ENCODE data around the gene KLHL6.

KLHL6 gene

DNA sequence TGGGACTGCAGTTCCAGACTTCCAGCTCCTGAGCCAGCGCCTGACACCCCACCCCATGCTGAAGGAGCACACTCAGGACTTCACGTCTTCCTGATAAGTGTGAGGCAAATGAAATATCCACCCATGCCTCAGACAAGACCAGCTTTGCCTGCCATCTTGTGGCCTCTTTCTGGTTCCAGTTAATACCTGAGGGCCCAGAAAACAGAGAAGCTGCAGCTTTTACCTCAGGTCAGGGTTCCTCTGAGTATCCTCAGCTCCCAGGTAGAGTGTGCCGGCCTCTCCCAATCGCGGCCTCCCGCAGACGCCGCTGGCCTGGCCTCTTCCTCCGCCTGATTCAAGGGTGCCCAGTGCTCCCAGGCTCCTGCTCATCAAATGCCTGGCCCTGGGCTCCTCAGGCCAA, 5.1 kb upstream of the KLHL6 start:
- Mint-ChIP-seq H3K4me1 (peaks cover 18% of the 10 kb centered on the region), H3K36me3 (ENCODE audit: low read depth) (no peaks in the 10 kb centered on the region), H3K9me3 (no peaks in the 10 kb centered on the region), H3K27me3 (ENCODE audit: low read depth, poor library complexity) (peaks cover 10% of the 10 kb centered on the region), H3K4me3 (no peak overlapping the region), H3K27ac (no peak overlapping the region)
- TF ChIP-seq, protein P1, sequence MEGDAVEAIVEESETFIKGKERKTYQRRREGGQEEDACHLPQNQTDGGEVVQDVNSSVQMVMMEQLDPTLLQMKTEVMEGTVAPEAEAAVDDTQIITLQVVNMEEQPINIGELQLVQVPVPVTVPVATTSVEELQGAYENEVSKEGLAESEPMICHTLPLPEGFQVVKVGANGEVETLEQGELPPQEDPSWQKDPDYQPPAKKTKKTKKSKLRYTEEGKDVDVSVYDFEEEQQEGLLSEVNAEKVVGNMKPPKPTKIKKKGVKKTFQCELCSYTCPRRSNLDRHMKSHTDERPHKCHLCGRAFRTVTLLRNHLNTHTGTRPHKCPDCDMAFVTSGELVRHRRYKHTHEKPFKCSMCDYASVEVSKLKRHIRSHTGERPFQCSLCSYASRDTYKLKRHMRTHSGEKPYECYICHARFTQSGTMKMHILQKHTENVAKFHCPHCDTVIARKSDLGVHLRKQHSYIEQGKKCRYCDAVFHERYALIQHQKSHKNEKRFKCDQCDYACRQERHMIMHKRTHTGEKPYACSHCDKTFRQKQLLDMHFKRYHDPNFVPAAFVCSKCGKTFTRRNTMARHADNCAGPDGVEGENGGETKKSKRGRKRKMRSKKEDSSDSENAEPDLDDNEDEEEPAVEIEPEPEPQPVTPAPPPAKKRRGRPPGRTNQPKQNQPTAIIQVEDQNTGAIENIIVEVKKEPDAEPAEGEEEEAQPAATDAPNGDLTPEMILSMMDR (IDR thresholded peaks at IDR 0.05): no peak
- DNase-seq: no peak

DNA sequence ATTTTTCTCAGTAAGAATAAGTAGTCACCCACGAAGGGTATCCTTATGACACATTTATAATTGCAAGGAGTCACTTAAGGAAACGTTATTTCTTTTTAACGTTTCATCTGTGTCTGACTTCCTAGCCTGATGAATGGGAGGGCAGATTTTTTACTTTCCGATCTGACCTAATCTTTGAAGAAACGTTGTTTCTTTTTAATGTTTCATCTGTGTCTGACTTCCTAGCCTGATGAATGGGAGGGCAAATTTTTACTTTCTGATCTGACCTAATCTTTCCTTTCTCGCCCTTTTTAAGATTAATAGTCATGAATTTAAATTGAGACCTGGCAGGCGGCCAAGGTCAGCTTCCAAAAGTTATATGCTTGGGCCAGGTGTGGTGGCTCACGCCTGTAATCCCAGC, 3.0 kb upstream of the KLHL6 start:
- peaks cover 3% of the 10 kb centered on the region for H3K9me3 Mint-ChIP-seq
- H3K27ac Mint-ChIP-seq: no peak overlapping the region
- H3K4me1 Mint-ChIP-seq: peaks cover 25% of the 10 kb centered on the region
- DNase-seq: no peak
- H3K27me3 Mint-ChIP-seq (ENCODE audit: low read depth, poor library complexity): peaks cover 10% of the 10 kb centered on the region
- H3K36me3 Mint-ChIP-seq (ENCODE audit: low read depth): no peaks in the 10 kb centered on the region
- TF ChIP-seq, protein P1 (IDR thresholded peaks at IDR 0.05): no peak
- H3K4me3 Mint-ChIP-seq: no peak overlapping the region

DNA sequence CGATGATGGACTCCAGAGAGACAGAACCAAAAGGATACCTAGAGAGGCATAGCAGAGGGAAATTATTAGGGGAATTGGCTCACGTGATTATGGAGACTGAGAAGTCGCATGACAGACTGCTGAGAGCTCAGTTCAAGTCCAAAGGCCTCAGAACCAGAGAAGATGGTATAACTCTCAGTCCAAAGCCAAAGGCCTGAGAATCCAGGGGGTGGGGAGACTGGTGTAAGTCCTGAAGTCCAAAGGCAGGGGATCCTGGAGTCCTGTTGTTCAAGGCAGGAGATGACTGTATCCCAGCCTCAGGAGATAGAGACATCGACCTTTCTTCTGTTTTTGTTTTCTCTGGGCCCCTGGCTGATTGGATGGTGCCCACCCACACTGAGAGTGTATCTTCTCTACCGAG, 1.2 kb upstream of the KLHL6 start:
- peaks cover 3% of the 10 kb centered on the region for H3K9me3 Mint-ChIP-seq
- H3K27ac Mint-ChIP-seq: no peak overlapping the region
- no peaks in the 10 kb centered on the region for H3K36me3 Mint-ChIP-seq (ENCODE audit: low read depth)
- DNase-seq: no peak
- peaks cover 11% of the 10 kb centered on the region for H3K27me3 Mint-ChIP-seq (ENCODE audit: low read depth, poor library complexity)
- peaks cover 19% of the 10 kb centered on the region for H3K4me1 Mint-ChIP-seq
- H3K4me3 Mint-ChIP-seq: no peak overlapping the region
- TF ChIP-seq, protein P1 (IDR thresholded peaks at IDR 0.05): no peak

DNA sequence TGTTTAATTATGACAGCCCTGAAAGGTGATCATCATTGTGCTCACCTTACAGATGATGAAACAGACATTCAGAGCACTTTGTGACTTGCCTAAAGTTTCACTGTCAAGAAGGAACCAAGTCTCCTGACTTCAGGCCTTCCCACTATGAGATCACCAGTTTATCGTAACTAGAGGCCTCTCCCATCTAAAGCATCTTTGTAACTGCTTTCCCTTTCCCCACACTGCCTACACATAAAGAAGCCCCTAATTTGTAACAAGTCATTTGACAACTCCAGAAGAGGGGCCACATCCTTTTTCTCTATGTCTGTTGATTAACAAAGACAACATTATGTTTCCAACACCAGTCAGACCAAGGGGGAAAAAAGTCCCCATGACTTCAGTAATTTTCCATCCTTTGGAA, 1.1 kb downstream of the KLHL6 start:
- Mint-ChIP-seq H3K4me3 (no peak overlapping the region), H3K9me3 (peaks cover 3% of the 10 kb centered on the region), H3K36me3 (ENCODE audit: low read depth) (no peaks in the 10 kb centered on the region), H3K27me3 (ENCODE audit: low read depth, poor library complexity) (peaks cover 13% of the 10 kb centered on the region), H3K27ac (no peak overlapping the region), H3K4me1 (peaks cover 19% of the 10 kb centered on the region)
- no peak for DNase-seq
- TF ChIP-seq, protein P1 (IDR thresholded peaks at IDR 0.05): no peak

DNA sequence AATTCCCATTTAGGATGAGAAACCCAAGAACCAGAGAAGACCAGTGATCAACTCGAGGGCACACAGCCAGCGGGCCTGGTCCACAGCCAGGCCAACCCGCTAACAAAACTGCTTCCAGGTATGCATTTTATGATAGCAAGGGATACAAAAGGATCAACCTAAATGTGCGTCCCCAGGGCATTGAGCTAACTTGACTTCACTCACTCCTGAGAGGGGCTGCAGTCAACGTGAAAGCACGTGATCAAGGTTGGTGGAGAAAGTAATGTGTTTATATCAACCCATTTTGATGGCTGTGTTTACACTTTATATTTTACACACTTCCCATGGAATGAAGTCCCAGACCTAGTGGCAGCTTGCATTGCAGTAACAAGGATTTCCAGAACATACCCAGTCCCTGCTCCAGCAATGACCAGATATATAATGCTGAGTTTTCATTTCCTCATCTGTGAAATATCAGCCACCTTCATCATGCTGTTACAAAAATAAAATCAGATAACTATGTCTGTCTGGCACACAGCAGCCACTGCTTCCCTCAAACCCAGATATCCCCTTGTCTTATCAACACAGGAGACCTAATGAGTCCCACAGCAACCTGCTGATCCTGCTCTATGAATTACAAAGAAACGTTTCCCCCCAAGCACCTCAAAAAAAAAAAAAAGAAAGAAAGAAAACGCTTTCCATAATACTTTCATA, 2.0 kb downstream of the KLHL6 start:
- no peak overlapping the region for H3K27ac Mint-ChIP-seq
- H3K4me1 Mint-ChIP-seq: peaks cover 19% of the 10 kb centered on the region
- H3K27me3 Mint-ChIP-seq (ENCODE audit: low read depth, poor library complexity): peaks cover 10% of the 10 kb centered on the region
- no peak overlapping the region for H3K4me3 Mint-ChIP-seq
- H3K9me3 Mint-ChIP-seq: peaks cover 3% of the 10 kb centered on the region
- H3K36me3 Mint-ChIP-seq (ENCODE audit: low read depth): no peaks in the 10 kb centered on the region
- DNase-seq: no peak
- TF ChIP-seq, protein P1 (IDR thresholded peaks at IDR 0.05): no peak

DNA sequence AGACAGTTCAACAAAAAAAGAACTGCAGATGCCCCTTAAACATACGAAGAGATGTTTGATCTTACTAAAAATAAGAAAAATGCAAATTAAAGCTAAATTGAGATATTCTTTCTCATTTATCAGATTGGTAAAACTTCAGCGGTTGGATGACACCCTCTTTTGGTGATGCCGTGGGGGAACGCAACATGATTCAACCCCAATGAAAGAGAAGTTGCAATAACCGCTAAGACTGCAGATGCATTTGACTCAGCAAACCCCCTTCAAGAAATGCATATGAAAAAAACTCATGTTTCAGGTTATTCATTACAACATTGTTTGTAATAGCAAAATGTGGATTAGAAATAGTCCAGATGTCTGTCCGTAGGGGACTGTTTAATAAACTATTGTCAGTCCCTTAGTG, 3.6 kb downstream of the KLHL6 start:
- TF ChIP-seq, protein P1 (IDR thresholded peaks at IDR 0.05): no peak
- peaks cover 3% of the 10 kb centered on the region for H3K9me3 Mint-ChIP-seq
- H3K36me3 Mint-ChIP-seq (ENCODE audit: low read depth): no peaks in the 10 kb centered on the region
- no peak overlapping the region for H3K27ac Mint-ChIP-seq
- DNase-seq: no peak
- peaks cover 10% of the 10 kb centered on the region for H3K27me3 Mint-ChIP-seq (ENCODE audit: low read depth, poor library complexity)
- H3K4me3 Mint-ChIP-seq: no peak overlapping the region
- peaks cover 28% of the 10 kb centered on the region for H3K4me1 Mint-ChIP-seq
